K562 (cell line): ENCODE data around the gene KIN. TPM values are rescaled to one million over a fixed set of nuclear protein-coding genes. Genes with fewer than 3 reads are reported as not detected.

Experiments used
- CTBP1 ChIP-seq: fragments of 450-650 bp; IDR thresholded peaks from 2 replicates; pipeline ENCODE4 v1.6.1; 2016; ENCODE audit warnings: borderline replicate concordance
- EGR1 ChIP-seq: fragments of 450-650 bp; conservative IDR thresholded peaks from 2 replicates; pipeline ENCODE4 v1.6.1; 2017; ENCODE audit warnings: mild to moderate bottlenecking
- HNRNPK ChIP-seq: fragments of 200-400 bp; formaldehyde crosslinking; IDR thresholded peaks from one replicate; pipeline ENCODE4 v1.6.1; 2018; ENCODE audit warnings: mild to moderate bottlenecking, low read depth, low read length; ENCODE audit not compliant: poor library complexity, severe bottlenecking
- MCM2 ChIP-seq: fragments of 450-650 bp; IDR thresholded peaks from 2 replicates; pipeline ENCODE4 v1.6.1; 2017; ENCODE audit warnings: low read depth, mild to moderate bottlenecking
- MCM3 ChIP-seq: fragments of 450-650 bp; IDR thresholded peaks from 2 replicates; pipeline ENCODE4 v1.6.1; 2016
- NFRKB ChIP-seq: fragments of 450-650 bp; IDR thresholded peaks from 2 replicates; pipeline ENCODE4 v1.6.1; 2016; ENCODE audit warnings: low read depth
- POLR2H ChIP-seq: IDR thresholded peaks from 2 replicates; pipeline ENCODE4 v1.6.1; 2016; ENCODE audit warnings: missing genetic modification characterization, low read depth, mild to moderate bottlenecking, control low read depth, missing compliant biosample characterization, moderate library complexity
- RBM15 ChIP-seq: fragments of 200-400 bp; formaldehyde crosslinking; IDR thresholded peaks from 2 replicates; pipeline ENCODE4 v1.6.1; 2018; ENCODE audit warnings: mild to moderate bottlenecking, low read length, moderate library complexity; ENCODE audit not compliant: insufficient read depth
- SMARCA4 ChIP-seq: fragments of 450-650 bp; IDR thresholded peaks from 2 replicates; pipeline ENCODE4 v1.6.1; 2016
- TBL1XR1 ChIP-seq, 2 experiments: IDR thresholded peaks; 2 replicates each; pipeline ENCODE4 v1.6.1; 2012; ENCODE audit warnings: improper control_type of control experiment in 2 of 2, low read length in 2 of 2, mild to moderate bottlenecking in 1 of 2
- ZKSCAN1 ChIP-seq: fragments of 150-350 bp; IDR thresholded peaks from 2 replicates; pipeline ENCODE4 v1.6.1; 2016; ENCODE audit warnings: low read depth, low read length
- ZNF134 ChIP-seq: fragments of 250-450 bp; sonication (Bioruptor Pico); conservative IDR thresholded peaks from 2 replicates; pipeline ENCODE4 v1.4.0; 2020
- ZNF354B ChIP-seq: fragments of 250-450 bp; sonication (Bioruptor Pico); IDR thresholded peaks from 2 replicates; pipeline ENCODE4 v1.4.0; 2020
- ZNF408 ChIP-seq: fragments of 250-450 bp; sonication (Bioruptor Pico); IDR thresholded peaks from 2 replicates; pipeline ENCODE4 v1.4.0; 2020; ENCODE audit warnings: low read depth, mild to moderate bottlenecking, moderate library complexity
- ZNF584 ChIP-seq: fragments of 200-800 bp; sonication (Bioruptor generic); IDR thresholded peaks from 2 replicates; pipeline ENCODE4 v1.6.1; 2016; ENCODE audit warnings: low read depth, mild to moderate bottlenecking, missing genetic modification characterization, missing compliant biosample characterization
- ZNF695 ChIP-seq: fragments of 450-650 bp; formaldehyde crosslinking; IDR thresholded peaks from 2 replicates; pipeline ENCODE4 v1.4.0; 2020; ENCODE audit warnings: mild to moderate bottlenecking, moderate library complexity
- ZZZ3 ChIP-seq: fragments of 450-650 bp; IDR thresholded peaks from 2 replicates; pipeline ENCODE4 v1.6.1; 2016; ENCODE audit warnings: antibody characterized with exemption, mild to moderate bottlenecking, moderate library complexity
- polyA plus RNA-seq, 8 experiments: library from polyadenylated mRNA; depleted of rRNA in 4 of 8; stranded (reverse) in 5 of 8; unstranded in 3 of 8; fragments of >200 nt; fragmentation: Nextera tagmentation in 2 of 8; fragmentation: Illumina TruSeq in 1 of 8; extraction: Ambion mirVana in 2 of 8; extraction: Trizol in 1 of 8; gene quantifications; 2 replicates each; pipeline versions ENCODE4 v1.2.1 to v1.2.3, GENCODE V29; 2011 to 2014; ENCODE audit warnings: inconsistent platforms in 1 of 8, missing spikeins in 1 of 8
- total RNA-seq, 7 experiments: library from RNA; depleted of rRNA in 6 of 7; stranded (reverse); fragments of >200 nt in 6 of 7; fragmentation: Illumina TruSeq in 2 of 7; extraction: Trizol in 2 of 7; gene quantifications; 2 replicates each; pipeline versions ENCODE4 v1.2.1 to v1.2.3, GENCODE V29; 2011 to 2021; ENCODE audit warnings: low replicate concordance in 1 of 7
- TF ChIP-seq, protein P1 (sequence below), 2 experiments: fragments of 450-650 bp in 1 of 2; sonication (generic) in 1 of 2; formaldehyde crosslinking; conservative IDR thresholded peaks; 2 replicates each; pipeline versions ENCODE4 v1.4.0 to v1.8.1; 2020 to 2022; ENCODE audit warnings: mild to moderate bottlenecking in 1 of 2, missing genetic modification reagents in 1 of 2
- TF ChIP-seq, protein P2 (sequence below): fragments of 450-650 bp; formaldehyde crosslinking; conservative IDR thresholded peaks from 2 replicates; pipeline ENCODE4 v1.4.0; 2022; ENCODE audit warnings: mild to moderate bottlenecking, missing genetic modification characterization
- TF ChIP-seq, protein P3 (sequence below): fragments of 450-650 bp; IDR thresholded peaks from 2 replicates; pipeline ENCODE4 v1.6.1; 2016; ENCODE audit warnings: low read depth

The KIN gene
- total and polyA plus RNA-seq, 9 of the 15 experiments (the other 6 are each of a cell fraction or from before 2014, with no cell fraction given) = 11.7 to 35.6 (median 16.0) TPM

- TF ChIP-seq MCM2 = no peak
- TF ChIP-seq MCM3 = no peak
- TF ChIP-seq ZNF354B (CRISPR knock-in tag) = no peak
- peak; percentile 82 for TF ChIP-seq EGR1
- TF ChIP-seq HNRNPK = no peak
- 0 out of 2 replicates have a peak, but pooled peaks have one; percentile 33 for TF ChIP-seq NFRKB
- no peak for TF ChIP-seq SMARCA4
- TF ChIP-seq ZNF584 = no peak
- TF ChIP-seq, protein P1, sequence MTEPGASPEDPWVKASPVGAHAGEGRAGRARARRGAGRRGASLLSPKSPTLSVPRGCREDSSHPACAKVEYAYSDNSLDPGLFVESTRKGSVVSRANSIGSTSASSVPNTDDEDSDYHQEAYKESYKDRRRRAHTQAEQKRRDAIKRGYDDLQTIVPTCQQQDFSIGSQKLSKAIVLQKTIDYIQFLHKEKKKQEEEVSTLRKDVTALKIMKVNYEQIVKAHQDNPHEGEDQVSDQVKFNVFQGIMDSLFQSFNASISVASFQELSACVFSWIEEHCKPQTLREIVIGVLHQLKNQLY (CRISPR knock-in tag; conservative IDR thresholded peaks at IDR 0.05) = no peak
- no peak for TF ChIP-seq ZNF408
- TF ChIP-seq, protein P2, sequence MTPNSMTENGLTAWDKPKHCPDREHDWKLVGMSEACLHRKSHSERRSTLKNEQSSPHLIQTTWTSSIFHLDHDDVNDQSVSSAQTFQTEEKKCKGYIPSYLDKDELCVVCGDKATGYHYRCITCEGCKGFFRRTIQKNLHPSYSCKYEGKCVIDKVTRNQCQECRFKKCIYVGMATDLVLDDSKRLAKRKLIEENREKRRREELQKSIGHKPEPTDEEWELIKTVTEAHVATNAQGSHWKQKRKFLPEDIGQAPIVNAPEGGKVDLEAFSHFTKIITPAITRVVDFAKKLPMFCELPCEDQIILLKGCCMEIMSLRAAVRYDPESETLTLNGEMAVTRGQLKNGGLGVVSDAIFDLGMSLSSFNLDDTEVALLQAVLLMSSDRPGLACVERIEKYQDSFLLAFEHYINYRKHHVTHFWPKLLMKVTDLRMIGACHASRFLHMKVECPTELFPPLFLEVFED (CRISPR knock-in tag) = no peak; the same call in 1 of the 2 replicates
- TF ChIP-seq ZKSCAN1 = 0 out of 2 replicates have a peak, but pooled peaks have one; percentile 33
- no peak for TF ChIP-seq ZNF134
- TF ChIP-seq ZNF695 (CRISPR knock-in tag) = no peak
- TF ChIP-seq RBM15 = no peak
- TF ChIP-seq ZZZ3 = no peak
- TF ChIP-seq POLR2H (tag) = no peak
- peak; percentile 99 for TF ChIP-seq CTBP1
- no peak for TF ChIP-seq TBL1XR1 (IDR thresholded peaks at IDR 0.05; ENCODE audit: low read length in 2 of 2)
- TF ChIP-seq, protein P3, sequence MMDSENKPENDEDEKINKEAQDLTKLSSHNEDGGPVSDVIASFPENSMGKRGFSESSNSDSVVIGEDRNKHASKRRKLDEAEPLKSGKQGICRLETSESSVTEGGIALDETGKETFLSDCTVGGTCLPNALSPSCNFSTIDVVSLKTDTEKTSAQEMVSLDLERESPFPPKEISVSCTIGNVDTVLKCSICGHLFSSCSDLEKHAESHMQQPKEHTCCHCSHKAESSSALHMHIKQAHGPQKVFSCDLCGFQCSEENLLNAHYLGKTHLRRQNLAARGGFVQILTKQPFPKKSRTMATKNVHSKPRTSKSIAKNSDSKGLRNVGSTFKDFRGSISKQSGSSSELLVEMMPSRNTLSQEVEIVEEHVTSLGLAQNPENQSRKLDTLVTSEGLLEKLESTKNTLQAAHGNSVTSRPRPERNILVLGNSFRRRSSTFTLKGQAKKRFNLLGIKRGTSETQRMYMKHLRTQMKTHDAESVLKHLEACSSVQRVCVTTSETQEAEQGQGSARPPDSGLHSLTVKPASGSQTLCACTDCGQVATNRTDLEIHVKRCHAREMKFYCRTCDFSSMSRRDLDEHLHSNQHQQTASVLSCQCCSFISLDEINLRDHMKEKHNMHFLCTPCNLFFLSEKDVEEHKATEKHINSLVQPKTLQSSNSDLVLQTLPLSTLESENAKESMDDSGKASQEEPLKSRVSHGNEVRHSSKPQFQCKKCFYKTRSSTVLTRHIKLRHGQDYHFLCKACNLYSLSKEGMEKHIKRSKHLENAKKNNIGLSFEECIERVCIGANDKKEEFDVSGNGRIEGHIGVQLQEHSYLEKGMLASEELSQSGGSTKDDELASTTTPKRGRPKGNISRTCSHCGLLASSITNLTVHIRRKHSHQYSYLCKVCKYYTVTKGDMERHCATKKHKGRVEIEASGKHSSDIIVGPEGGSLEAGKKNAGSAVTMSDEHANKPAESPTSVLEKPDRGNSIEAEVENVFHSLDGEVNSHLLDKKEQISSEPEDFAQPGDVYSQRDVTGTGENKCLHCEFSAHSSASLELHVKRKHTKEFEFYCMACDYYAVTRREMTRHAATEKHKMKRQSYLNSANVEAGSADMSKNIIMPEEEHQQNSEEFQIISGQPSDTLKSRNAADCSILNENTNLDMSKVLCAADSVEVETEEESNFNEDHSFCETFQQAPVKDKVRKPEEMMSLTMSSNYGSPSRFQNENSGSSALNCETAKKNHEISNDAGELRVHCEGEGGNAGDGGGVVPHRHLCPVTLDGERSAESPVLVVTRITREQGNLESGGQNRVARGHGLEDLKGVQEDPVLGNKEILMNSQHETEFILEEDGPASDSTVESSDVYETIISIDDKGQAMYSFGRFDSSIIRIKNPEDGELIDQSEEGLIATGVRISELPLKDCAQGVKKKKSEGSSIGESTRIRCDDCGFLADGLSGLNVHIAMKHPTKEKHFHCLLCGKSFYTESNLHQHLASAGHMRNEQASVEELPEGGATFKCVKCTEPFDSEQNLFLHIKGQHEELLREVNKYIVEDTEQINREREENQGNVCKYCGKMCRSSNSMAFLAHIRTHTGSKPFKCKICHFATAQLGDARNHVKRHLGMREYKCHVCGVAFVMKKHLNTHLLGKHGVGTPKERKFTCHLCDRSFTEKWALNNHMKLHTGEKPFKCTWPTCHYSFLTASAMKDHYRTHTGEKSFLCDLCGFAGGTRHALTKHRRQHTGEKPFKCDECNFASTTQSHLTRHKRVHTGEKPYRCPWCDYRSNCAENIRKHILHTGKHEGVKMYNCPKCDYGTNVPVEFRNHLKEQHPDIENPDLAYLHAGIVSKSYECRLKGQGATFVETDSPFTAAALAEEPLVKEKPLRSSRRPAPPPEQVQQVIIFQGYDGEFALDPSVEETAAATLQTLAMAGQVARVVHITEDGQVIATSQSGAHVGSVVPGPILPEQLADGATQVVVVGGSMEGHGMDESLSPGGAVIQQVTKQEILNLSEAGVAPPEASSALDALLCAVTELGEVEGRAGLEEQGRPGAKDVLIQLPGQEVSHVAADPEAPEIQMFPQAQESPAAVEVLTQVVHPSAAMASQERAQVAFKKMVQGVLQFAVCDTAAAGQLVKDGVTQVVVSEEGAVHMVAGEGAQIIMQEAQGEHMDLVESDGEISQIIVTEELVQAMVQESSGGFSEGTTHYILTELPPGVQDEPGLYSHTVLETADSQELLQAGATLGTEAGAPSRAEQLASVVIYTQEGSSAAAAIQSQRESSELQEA = no peak
Measured at GRCh38 chr10:7818295-7819120, 30.7 kb upstream of the KIN start, which contains the start of gene TAF3 (continued).
